Endodermal cell (in vitro differentiated cells): ENCODE measurements around the gene NMU. TPM values are rescaled to one million over a fixed set of nuclear protein-coding genes. Genes with fewer than 3 reads are reported as not detected.

Source experiments
- DNase-seq: peaks from one replicate; pipeline ENCODE4 v3.0.0-alpha.2; 2017
- H3K27ac ChIP-seq: 2 replicates; pipeline ENCODE4 v1.5.1; 2013; ENCODE audit warnings: mild to moderate bottlenecking, low read depth, low read length, moderate library complexity
- H3K27me3 ChIP-seq: 2 replicates; pipeline ENCODE4 v1.6.1; 2013; ENCODE audit warnings: mild to moderate bottlenecking, low read length, moderate library complexity; ENCODE audit not compliant: insufficient read depth, control insufficient read depth, poor library complexity, severe bottlenecking
- H3K36me3 ChIP-seq: 2 replicates; pipeline ENCODE4 v1.7.0; 2013; ENCODE audit warnings: mild to moderate bottlenecking, low read length, moderate library complexity; ENCODE audit not compliant: control insufficient read depth, insufficient read depth
- H3K4me1 ChIP-seq: one replicate; pipeline ENCODE4 v1.7.0; 2013; ENCODE audit warnings: low read length; ENCODE audit not compliant: control insufficient read depth, insufficient read depth
- H3K4me3 ChIP-seq: 2 replicates; pipeline ENCODE4 v1.5.1; 2013; ENCODE audit warnings: mild to moderate bottlenecking, low read length, moderate library complexity
- H3K9ac ChIP-seq: 2 replicates; pipeline ENCODE4 v1.6.1; 2013; ENCODE audit warnings: mild to moderate bottlenecking, low read length, moderate library complexity; ENCODE audit not compliant: poor library complexity, severe bottlenecking; ENCODE audit errors: extremely low read depth
- H3K9me3 ChIP-seq: 2 replicates; pipeline ENCODE4 v1.6.1; 2013; ENCODE audit warnings: mild to moderate bottlenecking, low read length, moderate library complexity; ENCODE audit not compliant: control insufficient read depth
- H3K27ac Mint-ChIP-seq: 2 replicates; pipeline ENCODE4 v1.8.0; 2020; ENCODE audit warnings: mixed read lengths
- H3K27me3 Mint-ChIP-seq: 2 replicates; pipeline ENCODE4 v1.8.0; 2021; ENCODE audit warnings: mild to moderate bottlenecking, mixed read lengths; ENCODE audit not compliant: insufficient read depth
- H3K36me3 Mint-ChIP-seq: 2 replicates; pipeline ENCODE4 v1.8.0; 2020; ENCODE audit warnings: low read depth, mixed read lengths
- H3K4me1 Mint-ChIP-seq: 2 replicates; pipeline ENCODE4 v1.8.0; 2020; ENCODE audit warnings: mixed read lengths
- H3K4me3 Mint-ChIP-seq: 2 replicates; pipeline ENCODE4 v1.8.0; 2020; ENCODE audit warnings: mild to moderate bottlenecking, moderate library complexity, mixed read lengths
- H3K9me3 Mint-ChIP-seq: 2 replicates; pipeline ENCODE4 v1.8.0; 2020; ENCODE audit warnings: mild to moderate bottlenecking, mixed read lengths
- CTCF ChIP-seq: fragments of 200-600 bp; sonication (generic); conservative IDR thresholded peaks from 2 replicates; pipeline ENCODE4 v1.5.0; 2021; ENCODE audit warnings: antibody characterized with exemption, mild to moderate bottlenecking
- WGBS, 2 experiments: methylation state at CpG; one replicate each; pipeline versions ENCODE4 v1.1.5 to v1.1.7; 2013; ENCODE audit warnings: missing lambda C conversion rate in 2 of 2, mixed read lengths in 1 of 2; ENCODE audit not compliant: insufficient coverage in 1 of 2, insufficient read length in 1 of 2; 5-methylcytosine and 5-hydroxymethylcytosine counted together
- total RNA-seq, 2 donors: library from RNA; stranded (reverse); fragmentation: NEBNext Ultra II Directional in 1 of 2; extraction: Animal tissue kit (Norgen Biotek cat#: 25700) in 1 of 2; gene quantifications; 2 replicates in 1 of 2; 3 replicates in 1 of 2; pipeline ENCODE4 v1.2.1, GENCODE V29; 2021

NMU gene
- total RNA-seq, 2 donors from 2014 or later = 9.6 to 17.2 TPM

GRCh38 chr4:55650483-55650882 lies 14.4 kb upstream of the NMU start:
- H3K36me3 Mint-ChIP-seq = no peaks in the 10 kb centered on the region
- H3K9me3 ChIP-seq = no peaks in the 10 kb centered on the region

GRCh38 chr4:55637272-55637820 lies 1.2 kb upstream of the NMU start:
- no peak overlapping the region for H3K9ac ChIP-seq
- H3K4me3 ChIP-seq = no peak overlapping the region
- H3K4me1 ChIP-seq = peaks cover 6% of the 10 kb centered on the region
- H3K9me3 ChIP-seq = no peaks in the 10 kb centered on the region
- H3K36me3 Mint-ChIP-seq = no peaks in the 10 kb centered on the region
- H3K9me3 Mint-ChIP-seq = no peaks in the 10 kb centered on the region
- 15% methylated on average over 12 of the region's 12 CpGs; no CpG with 5 or more reads in 1 of the 2 experiments for WGBS, 2 experiments
- no peak overlapping the region for H3K4me3 Mint-ChIP-seq
- peaks cover 40% of the 10 kb centered on the region for H3K4me1 Mint-ChIP-seq
- no peak overlapping the region for H3K27ac ChIP-seq
- DNase-seq = peak; percentile 75
- H3K27me3 ChIP-seq = peaks cover 14% of the 10 kb centered on the region
- no peak for TF ChIP-seq CTCF
- H3K36me3 ChIP-seq = no peaks in the 10 kb centered on the region
- no peak overlapping the region for H3K27ac Mint-ChIP-seq
- H3K27me3 Mint-ChIP-seq = peaks cover 21% of the 10 kb centered on the region

More at GRCh38 chr4:55650483-55650882, 14.4 kb upstream of the NMU start:
- Mint-ChIP-seq H3K27me3 (no peaks in the 10 kb centered on the region), H3K27ac (no peak overlapping the region), H3K4me3 (no peak overlapping the region), H3K9me3 (no peaks in the 10 kb centered on the region), H3K4me1 (no peaks in the 10 kb centered on the region)
- H3K27ac ChIP-seq = no peak overlapping the region
- H3K9ac ChIP-seq = no peak overlapping the region
- WGBS, 2 experiments = 91 to 93% methylated on average over 4 to 5 of the region's 5 CpGs
- DNase-seq = no peak
- TF ChIP-seq CTCF = no peak
- no peaks in the 10 kb centered on the region for H3K4me1 ChIP-seq
- no peaks in the 10 kb centered on the region for H3K36me3 ChIP-seq
- no peak overlapping the region for H3K4me3 ChIP-seq
- no peaks in the 10 kb centered on the region for H3K27me3 ChIP-seq

- 7% methylated on average over 7 of the region's 7 CpGs; no CpG with 5 or more reads in 1 of the 2 experiments for WGBS, 2 experiments
- Histone ChIP-seq H3K27me3 (peaks cover 14% of the 10 kb centered on the region), H3K36me3 (no peaks in the 10 kb centered on the region), H3K4me3 (peak overlapping the region; percentile 86), H3K27ac (no peak overlapping the region), H3K4me1 (peaks cover 6% of the 10 kb centered on the region), H3K9ac (no peak overlapping the region), H3K9me3 (peaks cover under 1% of the 10 kb centered on the region)
- peaks cover 3% of the 10 kb centered on the region for H3K9me3 Mint-ChIP-seq
- peak; percentile 69 for DNase-seq
- H3K4me1 Mint-ChIP-seq = peaks cover 40% of the 10 kb centered on the region
- H3K4me3 Mint-ChIP-seq = peak overlapping the region; percentile 72
- H3K27ac Mint-ChIP-seq = no peak overlapping the region
- peaks cover 21% of the 10 kb centered on the region for H3K27me3 Mint-ChIP-seq
- H3K36me3 Mint-ChIP-seq = no peaks in the 10 kb centered on the region
- no peak for TF ChIP-seq CTCF
Observed at GRCh38 chr4:55636656-55636999, 530 bp upstream of the NMU start.
